Measurements from ENCODE around the gene AMHR2. TPM values are rescaled to one million over a fixed set of nuclear protein-coding genes. Genes with fewer than 3 reads are reported as not detected.
A peak's percentile ranks its signal among the peaks of the same experiment; 100 is the strongest.
"Not testable (repeated sequence)": the region's sequence is repeated elsewhere in the genome, so short reads cannot be mapped to it uniquely, and the experiment has no call there.

Gene AMHR2
- total and polyA plus RNA-seq, 2 donors (not counting 1 experiment from before 2014, with no cell fraction given): not detected

DNA sequence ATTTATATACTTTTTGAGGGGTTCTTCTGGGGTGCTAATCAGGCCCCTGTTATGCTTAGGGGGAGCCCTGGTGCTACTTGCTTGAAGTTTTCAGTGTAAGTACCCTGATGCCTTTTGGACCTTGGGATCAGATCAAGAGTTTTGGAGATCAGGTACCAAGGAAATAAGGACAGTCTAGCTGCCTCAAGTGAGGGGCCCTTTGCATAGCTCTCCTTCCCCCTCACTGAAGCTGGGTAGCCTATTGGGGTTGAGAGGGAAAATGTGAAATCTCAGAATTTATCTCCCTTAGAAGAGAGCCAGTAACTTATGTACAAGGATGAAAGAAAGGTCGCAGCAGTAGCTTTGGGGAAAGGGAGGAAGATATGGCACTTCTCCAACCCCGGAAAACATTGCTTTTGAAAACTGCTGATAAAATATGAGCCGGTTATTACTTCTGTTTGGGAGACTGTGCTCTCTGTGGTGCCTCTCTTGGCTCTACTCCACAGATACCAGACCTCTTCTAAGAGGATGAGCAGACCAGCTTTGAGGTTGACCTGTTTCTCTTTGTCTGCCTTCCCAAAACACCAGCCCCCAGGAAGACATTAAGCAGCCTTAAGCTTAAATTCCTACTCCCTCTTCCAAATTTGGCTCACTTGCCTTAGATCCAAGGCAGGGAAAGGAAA is 8.8 kb upstream of the AMHR2 start:
- Histone ChIP-seq H3K4me2 (replicated peaks; ENCODE audit: low read depth, low read length, poor library complexity, severe bottlenecking) (no peak overlapping the region), H3K27ac (ENCODE audit: low read length in 2 of 2) (no peak overlapping the region), H2AFZ (ENCODE audit: insufficient read depth, low read depth, low read length, poor library complexity, severe bottlenecking) (no peak overlapping the region), H3K36me3 (replicated peaks in 1 of 2; ENCODE audit: control extremely low read depth in 1 of 2, control insufficient read depth in 1 of 2, extremely low read depth in 1 of 2, insufficient read depth in 2 of 2, low read length in 1 of 2) (peaks cover 5 to 28% of the 10 kb centered on the region in 2 experiments), H3K27me3 (replicated peaks in 1 of 4; ENCODE audit: control extremely low read depth in 1 of 4, control insufficient read depth in 3 of 4, insufficient read depth in 4 of 4, low read length in 3 of 4) (no peaks in the 10 kb centered on the region), H3K4me1 (ENCODE audit: control insufficient read depth in 2 of 2, insufficient read depth in 2 of 2, low read length in 2 of 2) (peaks cover 24 to 29% of the 10 kb centered on the region in 2 donors), H3K79me2 (ENCODE audit: control insufficient read depth, insufficient read depth, low read length) (no peaks in the 10 kb centered on the region), H4K20me1 (ENCODE audit: control insufficient read depth, insufficient read depth, low read length, poor library complexity, severe bottlenecking) (no peaks in the 10 kb centered on the region), H3K9ac (ENCODE audit: low read length) (no peak overlapping the region), H3K4me3 (ENCODE audit: control extremely low read depth in 1 of 5, extremely low read depth in 1 of 5, insufficient read depth in 1 of 5, low read depth in 2 of 5, low read length in 4 of 5) (no peak overlapping the region), H3K9me3 (ENCODE audit: control extremely low read depth in 1 of 3, control insufficient read depth in 2 of 3, insufficient read depth in 1 of 3, low read length in 2 of 3) (no peaks in the 10 kb centered on the region)
- Mint-ChIP-seq H3K4me1 (peaks cover 57% of the 10 kb centered on the region), H3K9me3 (ENCODE audit: insufficient read depth) (no peaks in the 10 kb centered on the region), H3K4me3 (no peak overlapping the region), H3K27me3 (no peaks in the 10 kb centered on the region), H3K27ac (peak overlapping the region; percentile 46)
- TF ChIP-seq, protein P1, sequence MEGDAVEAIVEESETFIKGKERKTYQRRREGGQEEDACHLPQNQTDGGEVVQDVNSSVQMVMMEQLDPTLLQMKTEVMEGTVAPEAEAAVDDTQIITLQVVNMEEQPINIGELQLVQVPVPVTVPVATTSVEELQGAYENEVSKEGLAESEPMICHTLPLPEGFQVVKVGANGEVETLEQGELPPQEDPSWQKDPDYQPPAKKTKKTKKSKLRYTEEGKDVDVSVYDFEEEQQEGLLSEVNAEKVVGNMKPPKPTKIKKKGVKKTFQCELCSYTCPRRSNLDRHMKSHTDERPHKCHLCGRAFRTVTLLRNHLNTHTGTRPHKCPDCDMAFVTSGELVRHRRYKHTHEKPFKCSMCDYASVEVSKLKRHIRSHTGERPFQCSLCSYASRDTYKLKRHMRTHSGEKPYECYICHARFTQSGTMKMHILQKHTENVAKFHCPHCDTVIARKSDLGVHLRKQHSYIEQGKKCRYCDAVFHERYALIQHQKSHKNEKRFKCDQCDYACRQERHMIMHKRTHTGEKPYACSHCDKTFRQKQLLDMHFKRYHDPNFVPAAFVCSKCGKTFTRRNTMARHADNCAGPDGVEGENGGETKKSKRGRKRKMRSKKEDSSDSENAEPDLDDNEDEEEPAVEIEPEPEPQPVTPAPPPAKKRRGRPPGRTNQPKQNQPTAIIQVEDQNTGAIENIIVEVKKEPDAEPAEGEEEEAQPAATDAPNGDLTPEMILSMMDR (IDR thresholded peaks at IDR 0.05): no peak
- no peak for TF ChIP-seq EZH2 (IDR thresholded peaks at IDR 0.05; ENCODE audit: borderline replicate concordance, insufficient read depth, low read depth, low read length, poor library complexity, severe bottlenecking)
- intact Hi-C loops (cut with micrococcal nuclease): no loop called here
- CTCF ChIA-PET: interaction anchor here (0.8 to 7.5 kb wide), 5 partner anchors 11 to 94 kb away, joined by 3 to 70 read pairs (median 6); no protein-coding TSS in a partner anchor
- ATAC-seq (ENCODE audit: low read depth): no peak
- POLR2A ChIA-PET: interaction anchor here (0.6 kb wide), 1 partner anchor 28 kb away, joined by 5 read pairs; no protein-coding TSS in a partner anchor
- 73% methylated on average over 2 of the region's 3 CpGs for WGBS (ENCODE audit: insufficient coverage)
- no peak for DNase-seq

DNA sequence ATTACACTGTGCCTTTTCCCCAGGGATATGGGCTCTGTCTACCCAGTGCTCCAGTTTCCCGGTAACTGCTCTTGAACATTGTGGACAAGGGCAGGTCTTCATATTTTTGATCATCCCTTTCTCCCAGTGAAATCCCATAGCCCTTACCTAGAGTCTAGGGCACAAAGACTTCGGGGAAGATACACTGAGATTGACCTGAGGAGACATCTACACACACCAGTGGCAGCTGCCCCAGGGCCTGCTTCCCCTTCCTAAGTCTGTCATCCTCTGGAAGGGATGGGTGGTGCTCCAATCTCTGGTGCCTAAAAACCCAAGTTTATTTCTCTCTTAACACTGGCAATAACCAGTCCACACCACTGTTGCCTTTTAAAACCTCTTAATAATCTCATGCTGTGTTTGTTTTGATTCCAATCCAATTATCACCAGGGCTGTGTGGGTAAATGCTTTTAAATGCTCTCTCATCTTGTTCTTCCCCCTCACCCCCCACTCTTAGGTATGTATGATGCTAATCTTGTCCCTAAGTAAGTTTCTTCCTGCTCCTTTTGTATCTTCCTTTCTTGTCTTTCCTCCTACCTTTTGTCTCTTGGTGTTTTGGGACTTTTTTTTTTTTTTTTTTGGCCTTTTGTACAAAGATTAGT is 7.8 kb upstream of the AMHR2 start:
- H3K27me3 Mint-ChIP-seq; H2AFZ ChIP-seq (ENCODE audit: insufficient read depth, low read depth, low read length, poor library complexity, severe bottlenecking); H3K27ac ChIP-seq (ENCODE audit: low read length in 2 of 2); H3K4me3 ChIP-seq (ENCODE audit: control extremely low read depth in 1 of 5, extremely low read depth in 1 of 5, insufficient read depth in 1 of 5, low read depth in 2 of 5, low read length in 4 of 5); H3K9me3 ChIP-seq (ENCODE audit: control extremely low read depth in 1 of 3, control insufficient read depth in 2 of 3, insufficient read depth in 1 of 3, low read length in 2 of 3); DNase-seq; POLR2A ChIA-PET; H4K20me1 ChIP-seq (ENCODE audit: control insufficient read depth, insufficient read depth, low read length, poor library complexity, severe bottlenecking); intact Hi-C loops (cut with micrococcal nuclease); H3K79me2 ChIP-seq (ENCODE audit: control insufficient read depth, insufficient read depth, low read length); H3K9me3 Mint-ChIP-seq (ENCODE audit: insufficient read depth); H3K4me3 Mint-ChIP-seq; H3K27me3 ChIP-seq (replicated peaks in 1 of 4; ENCODE audit: control extremely low read depth in 1 of 4, control insufficient read depth in 3 of 4, insufficient read depth in 4 of 4, low read length in 3 of 4); ATAC-seq (ENCODE audit: low read depth); H3K9ac ChIP-seq (ENCODE audit: low read length); H3K4me2 ChIP-seq (replicated peaks; ENCODE audit: low read depth, low read length, poor library complexity, severe bottlenecking): not testable (repeated sequence)
- peaks cover 61% of the 10 kb centered on the region for H3K4me1 Mint-ChIP-seq
- 93% methylated on average over 2 of the region's 2 CpGs for WGBS (ENCODE audit: insufficient coverage)
- CTCF ChIA-PET: interaction anchor here (1.7 to 7.5 kb wide), 3 partner anchors 64 to 93 kb away, joined by 6 to 70 read pairs (median 14); no protein-coding TSS in a partner anchor
- peaks cover 24 to 31% of the 10 kb centered on the region in 2 donors for H3K4me1 ChIP-seq (ENCODE audit: control insufficient read depth in 2 of 2, insufficient read depth in 2 of 2, low read length in 2 of 2)
- peak overlapping the region; percentile 32 for H3K27ac Mint-ChIP-seq
- H3K36me3 ChIP-seq (replicated peaks in 1 of 2; ENCODE audit: control extremely low read depth in 1 of 2, control insufficient read depth in 1 of 2, extremely low read depth in 1 of 2, insufficient read depth in 2 of 2, low read length in 1 of 2): peaks cover 5 to 22% of the 10 kb centered on the region in 2 experiments

DNA sequence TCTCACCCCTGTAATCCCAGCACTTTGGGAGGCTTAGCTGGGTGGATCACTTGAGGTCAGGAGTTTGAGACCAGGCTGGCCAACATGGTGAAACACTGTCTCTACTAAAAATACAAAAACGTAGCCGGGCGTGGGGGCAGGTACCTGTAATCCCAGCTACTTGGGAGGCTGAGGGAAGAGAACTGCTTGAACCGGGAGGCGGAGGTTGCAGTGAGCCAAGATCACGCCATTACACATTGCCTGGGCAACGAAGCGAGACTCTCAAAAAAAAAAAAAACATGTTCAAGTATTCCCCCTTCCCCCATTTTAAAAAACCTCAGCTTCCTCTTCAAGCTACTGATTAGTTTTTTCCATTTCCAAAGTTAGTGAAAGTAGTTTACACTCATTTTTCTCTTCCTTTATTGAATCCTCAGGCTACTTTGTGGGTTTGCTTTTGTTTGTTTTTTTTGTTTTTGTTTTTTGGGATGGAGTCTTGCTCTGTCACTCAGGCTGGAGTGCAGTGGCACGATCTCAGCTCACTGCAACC is 6.3 kb upstream of the AMHR2 start:
- Histone ChIP-seq H3K27ac (ENCODE audit: low read length in 2 of 2) (peak overlapping the region in 1 of 2 donors; percentile 55), H3K4me1 (ENCODE audit: control insufficient read depth in 2 of 2, insufficient read depth in 2 of 2, low read length in 2 of 2) (peaks cover 28 to 38% of the 10 kb centered on the region in 2 donors), H3K4me2 (replicated peaks; ENCODE audit: low read depth, low read length, poor library complexity, severe bottlenecking) (peak overlapping the region; percentile 59), H3K4me3 (ENCODE audit: control extremely low read depth in 1 of 5, extremely low read depth in 1 of 5, insufficient read depth in 1 of 5, low read depth in 2 of 5, low read length in 4 of 5) (peak overlapping the region in 1 of 5 experiments; percentile 21), H2AFZ (ENCODE audit: insufficient read depth, low read depth, low read length, poor library complexity, severe bottlenecking) (peak overlapping the region; percentile 55)
- 0% methylated on average over 3 of the region's 9 CpGs for WGBS (ENCODE audit: insufficient coverage)
- not testable (repeated sequence) for H3K79me2 ChIP-seq (ENCODE audit: control insufficient read depth, insufficient read depth, low read length); H3K9me3 Mint-ChIP-seq (ENCODE audit: insufficient read depth); H3K9ac ChIP-seq (ENCODE audit: low read length); H3K36me3 ChIP-seq (replicated peaks in 1 of 2; ENCODE audit: control extremely low read depth in 1 of 2, control insufficient read depth in 1 of 2, extremely low read depth in 1 of 2, insufficient read depth in 2 of 2, low read length in 1 of 2); H4K20me1 ChIP-seq (ENCODE audit: control insufficient read depth, insufficient read depth, low read length, poor library complexity, severe bottlenecking); H3K9me3 ChIP-seq (ENCODE audit: control extremely low read depth in 1 of 3, control insufficient read depth in 2 of 3, insufficient read depth in 1 of 3, low read length in 2 of 3); H3K27me3 Mint-ChIP-seq; H3K27me3 ChIP-seq (replicated peaks in 1 of 4; ENCODE audit: control extremely low read depth in 1 of 4, control insufficient read depth in 3 of 4, insufficient read depth in 4 of 4, low read length in 3 of 4)
- ATAC-seq (ENCODE audit: low read depth) (peak; percentile 53), DNase-seq (peak; percentile 73)
- Mint-ChIP-seq H3K4me3 (peak overlapping the region; percentile 62), H3K4me1 (peaks cover 60% of the 10 kb centered on the region), H3K27ac (peak overlapping the region; percentile 84)
- intact Hi-C loops (cut with micrococcal nuclease): loop anchor here (1.0 kb wide), 3 partner anchors 34 to 65 kb away; no protein-coding TSS in a partner anchor
- CTCF ChIA-PET: interaction anchor here (0.6 to 7.5 kb wide), 12 partner anchors 23 to 1206 kb away, joined by 3 to 70 read pairs (median 4); no protein-coding TSS in a partner anchor
- POLR2A ChIA-PET: interaction anchor here (0.6 to 1.7 kb wide), 4 partner anchors 64 to 96 kb away, joined by 3 to 10 read pairs (median 4); partner anchors contain the start of gene AAAS
